GM12892 (cell line): ENCODE data around the gene MPRIP.

Experiments
- POLR2A ChIP-seq: IDR thresholded peaks from 2 replicates; pipeline ENCODE4 v1.6.1; 2011; ENCODE audit warnings: low read depth, low read length, control low read depth
- POLR2AphosphoS5 ChIP-seq: IDR thresholded peaks from 2 replicates; pipeline ENCODE4 v1.6.1; 2011; ENCODE audit warnings: low read depth, low read length, control low read depth

- TF ChIP-seq POLR2AphosphoS5 (no peak), POLR2A (no peak)
These were observed 114.3 kb downstream of the MPRIP start for GRCh38 chr17:17156511-17156910.
